Mesothelial cell of epicardium (in vitro differentiated cells): ENCODE results near the gene AANAT. TPM values are rescaled to one million over a fixed set of nuclear protein-coding genes. Genes with fewer than 3 reads are reported as not detected.

ENCODE experiments used
- DNase-seq, 2 experiments: peaks; one replicate each; pipeline ENCODE4 v3.0.0; 2021; ENCODE audit warnings: low spot score in 2 of 2; ENCODE audit not compliant: unreplicated experiment in 2 of 2
- H3K27ac Mint-ChIP-seq: 2 replicates; pipeline ENCODE4 v1.8.0; 2021; ENCODE audit warnings: mixed read lengths
- H3K27me3 Mint-ChIP-seq: 2 replicates; pipeline ENCODE4 v1.8.0; 2021; ENCODE audit warnings: low read depth, mixed read lengths
- H3K36me3 Mint-ChIP-seq: 2 replicates; pipeline ENCODE4 v1.8.0; 2021; ENCODE audit warnings: mixed read lengths
- H3K4me1 Mint-ChIP-seq: 2 replicates; pipeline ENCODE4 v1.8.0; 2021; ENCODE audit warnings: mixed read lengths
- H3K4me3 Mint-ChIP-seq: 2 replicates; pipeline ENCODE4 v1.8.0; 2021; ENCODE audit warnings: mild to moderate bottlenecking, moderate library complexity, mixed read lengths
- H3K9me3 Mint-ChIP-seq: 2 replicates; pipeline ENCODE4 v1.8.0; 2021; ENCODE audit warnings: mixed read lengths
- CTCF ChIP-seq: fragments of 200-600 bp; sonication (generic); IDR thresholded peaks from one replicate; pipeline ENCODE4 v1.5.0; 2021; ENCODE audit warnings: antibody characterized with exemption; ENCODE audit not compliant: unreplicated experiment
- total RNA-seq: library from RNA; stranded (reverse); gene quantifications from 3 replicates; pipeline ENCODE4 v1.2.1, GENCODE V29; 2021

AANAT gene
- total RNA-seq, 1 donor from 2014 or later: 0.22 TPM

DNA sequence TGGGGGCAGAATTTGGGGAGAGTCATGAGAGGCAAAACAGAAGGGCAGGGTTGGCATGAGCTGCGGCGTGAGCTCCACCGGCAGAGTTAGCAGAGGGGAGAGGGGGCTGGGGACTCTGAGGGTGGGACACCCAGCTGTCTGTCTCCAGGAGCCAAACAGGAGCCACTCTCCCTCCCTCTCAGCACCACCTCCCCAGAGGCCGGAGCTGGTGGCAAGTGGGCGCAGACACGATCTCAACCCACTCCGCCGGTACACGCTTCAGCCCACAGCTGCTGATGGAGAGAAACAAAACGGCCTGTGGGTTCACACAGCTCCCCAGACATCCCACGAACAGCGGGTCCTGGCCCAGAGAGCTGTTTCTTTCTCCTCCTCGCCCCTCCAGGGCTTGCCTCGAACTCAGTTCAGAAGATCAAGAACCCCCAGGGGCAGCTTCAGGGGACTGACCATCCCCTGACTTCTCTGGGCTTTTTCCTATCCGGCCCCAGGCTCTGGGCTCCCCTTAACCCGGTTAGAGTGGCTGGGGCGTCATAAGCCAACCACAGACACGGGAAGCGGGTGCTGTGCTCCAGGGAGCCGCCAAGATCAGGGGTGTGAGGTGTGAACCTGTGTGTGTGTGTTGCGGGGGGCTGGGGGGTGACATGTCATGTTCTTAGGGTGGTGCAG, 26.2 kb downstream of the AANAT start:
- Mint-ChIP-seq H3K4me3 (no peak overlapping the region), H3K27ac (no peak overlapping the region), H3K9me3 (no peaks in the 10 kb centered on the region), H3K27me3 (peaks cover 3% of the 10 kb centered on the region), H3K36me3 (no peaks in the 10 kb centered on the region), H3K4me1 (peaks cover 26% of the 10 kb centered on the region)
- no peak for TF ChIP-seq CTCF
- DNase-seq: no peak

DNA sequence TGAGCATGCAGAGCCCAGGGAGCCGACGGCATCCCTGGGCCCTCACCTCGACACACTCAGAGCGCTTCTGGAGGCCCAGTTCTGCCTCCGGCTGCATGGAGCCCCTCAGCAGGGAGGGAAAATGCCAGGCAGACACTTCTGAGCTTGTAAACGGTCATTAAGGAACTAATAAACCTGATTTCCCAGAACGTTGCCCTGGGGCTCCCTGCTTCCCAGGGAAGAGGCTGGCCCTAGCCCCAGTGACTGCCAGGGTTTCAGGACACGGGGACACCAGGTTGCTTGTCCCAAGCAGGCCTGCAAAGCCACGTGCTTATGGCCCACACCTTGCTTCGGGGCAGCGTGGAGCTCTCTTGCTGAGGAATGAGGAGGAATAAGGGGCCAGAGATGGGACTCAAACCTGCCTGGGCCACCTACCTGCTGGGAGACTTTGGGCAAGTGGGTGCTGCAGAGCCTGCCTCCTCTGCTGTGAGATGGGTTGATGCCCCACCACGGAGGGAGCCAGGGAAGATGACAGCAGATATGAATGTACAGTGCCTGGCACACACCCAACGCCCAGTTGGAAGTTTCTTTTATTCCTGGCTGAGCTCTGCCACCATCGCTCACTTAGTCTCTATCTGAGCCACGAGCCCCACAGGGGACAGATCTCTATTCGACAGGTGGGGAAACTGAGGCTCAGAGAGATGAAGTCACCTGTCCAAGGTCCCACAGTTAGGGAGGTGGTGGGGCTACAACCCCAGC, 28.4 kb downstream of the AANAT start:
- H3K36me3 Mint-ChIP-seq: no peaks in the 10 kb centered on the region
- H3K4me1 Mint-ChIP-seq: peaks cover 44% of the 10 kb centered on the region
- H3K27ac Mint-ChIP-seq: no peak overlapping the region
- no peaks in the 10 kb centered on the region for H3K9me3 Mint-ChIP-seq
- DNase-seq: no peak
- no peak overlapping the region for H3K4me3 Mint-ChIP-seq
- peaks cover 7% of the 10 kb centered on the region for H3K27me3 Mint-ChIP-seq
- TF ChIP-seq CTCF: no peak

DNA sequence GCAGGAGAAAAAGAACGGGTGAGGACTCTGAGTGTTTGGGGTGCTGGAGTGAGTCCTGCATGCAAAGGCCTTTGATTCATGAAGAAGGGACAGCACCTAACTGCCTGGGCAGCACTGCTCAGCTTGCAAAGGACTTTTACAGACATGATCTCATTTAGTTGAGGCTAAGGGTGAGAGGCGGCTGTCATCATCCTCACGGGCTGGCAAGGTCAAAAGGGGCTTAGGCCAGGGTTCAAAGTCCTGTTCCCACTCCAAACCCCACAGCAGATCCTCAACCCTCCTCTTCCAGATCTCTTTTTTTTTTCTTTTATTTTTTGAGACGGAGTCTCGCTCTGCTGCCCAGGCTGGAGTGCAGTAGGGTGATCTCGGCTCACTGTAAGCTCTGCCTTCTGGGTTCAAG, 29.1 kb downstream of the AANAT start:
- peaks cover 46% of the 10 kb centered on the region for H3K4me1 Mint-ChIP-seq
- no peak overlapping the region for H3K4me3 Mint-ChIP-seq
- no peaks in the 10 kb centered on the region for H3K36me3 Mint-ChIP-seq
- no peak overlapping the region for H3K27ac Mint-ChIP-seq
- no peak for TF ChIP-seq CTCF
- peaks cover 7% of the 10 kb centered on the region for H3K27me3 Mint-ChIP-seq
- no peaks in the 10 kb centered on the region for H3K9me3 Mint-ChIP-seq
- DNase-seq: no peak

- no peaks in the 10 kb centered on the region for H3K9me3 Mint-ChIP-seq
- no peak for TF ChIP-seq CTCF
- no peaks in the 10 kb centered on the region for H3K36me3 Mint-ChIP-seq
- peaks cover 49% of the 10 kb centered on the region for H3K4me1 Mint-ChIP-seq
- H3K4me3 Mint-ChIP-seq: no peak overlapping the region
- DNase-seq: no peak
- peaks cover 7% of the 10 kb centered on the region for H3K27me3 Mint-ChIP-seq
- H3K27ac Mint-ChIP-seq: peak overlapping the region; percentile 84
Measured at GRCh38 chr17:76497699-76497978, 30.2 kb downstream of the AANAT start.

DNA sequence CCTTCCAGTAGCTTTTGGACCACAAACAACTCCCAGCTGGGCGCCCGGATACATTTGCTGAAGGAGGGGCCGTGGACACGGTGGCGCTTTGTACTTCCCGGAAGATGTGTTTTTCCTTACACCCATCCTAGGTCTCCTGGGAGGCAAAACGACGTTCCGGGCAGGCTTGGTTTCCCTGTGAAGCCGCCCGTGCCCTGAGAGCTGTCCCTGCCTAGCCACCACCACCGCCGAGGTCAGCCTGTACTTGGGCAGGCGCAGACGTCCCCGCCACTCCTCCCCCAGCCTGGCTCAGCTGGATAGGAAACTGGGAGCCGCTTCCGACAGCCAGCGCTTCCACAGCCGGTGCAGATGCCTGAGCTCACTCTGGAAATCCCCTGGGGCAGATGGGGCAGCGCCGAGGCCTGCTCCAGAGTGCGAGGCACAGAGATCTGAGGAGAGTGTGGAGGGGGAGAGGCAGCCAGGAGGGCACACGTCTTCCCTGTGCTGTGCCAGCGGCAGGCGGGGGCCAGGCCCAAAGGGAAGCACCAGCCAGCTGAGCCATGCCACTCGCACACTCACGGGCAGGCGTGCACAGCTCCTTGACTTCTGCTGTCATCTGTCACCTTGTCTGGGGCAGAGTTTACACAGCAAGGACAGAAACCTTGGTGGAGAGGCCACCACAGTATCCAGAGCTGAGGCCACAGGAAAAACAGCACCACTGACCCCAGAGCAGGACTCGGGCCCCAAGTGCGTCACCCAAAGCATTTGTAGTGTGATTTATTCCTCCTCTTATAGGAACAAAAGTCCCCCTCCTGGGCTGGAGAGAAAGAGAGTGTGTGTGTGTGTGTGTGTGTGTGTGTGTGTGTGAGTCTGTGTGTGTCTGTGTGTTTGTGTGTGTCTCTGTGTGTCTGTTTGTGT, 30.8 kb downstream of the AANAT start:
- peak; percentile 43 to 74 for DNase-seq
- Mint-ChIP-seq H3K27me3 (peaks cover 5% of the 10 kb centered on the region), H3K4me3 (peak overlapping the region; percentile 33), H3K9me3 (no peaks in the 10 kb centered on the region), H3K36me3 (no peaks in the 10 kb centered on the region), H3K4me1 (peaks cover 45% of the 10 kb centered on the region), H3K27ac (peak overlapping the region; percentile 84)
- TF ChIP-seq CTCF: no peak
